H1 (cell line): ENCODE results near the gene KRABD2.

ENCODE experiments used
- HDAC2 ChIP-seq, 2 experiments: fragments of 300-600 bp in 1 of 2; sonication (generic) in 1 of 2; IDR thresholded peaks; 2 replicates each; pipeline ENCODE4 v1.6.1; 2011 to 2012; ENCODE audit warnings: low read depth in 2 of 2, low read length in 2 of 2, mild to moderate bottlenecking in 2 of 2, moderate library complexity in 2 of 2, borderline replicate concordance in 1 of 2, inconsistent platforms in 1 of 2
- HDAC6 ChIP-seq: IDR thresholded peaks from one replicate; pipeline ENCODE4 v1.7.1; 2012; ENCODE audit warnings: low read depth, mild to moderate bottlenecking, inconsistent platforms, low read length, moderate library complexity
- YY1 ChIP-seq: IDR thresholded peaks from 2 replicates; pipeline ENCODE4 v1.6.1; 2011; ENCODE audit warnings: low read depth, mild to moderate bottlenecking, low read length

The KRABD2 gene

DNA sequence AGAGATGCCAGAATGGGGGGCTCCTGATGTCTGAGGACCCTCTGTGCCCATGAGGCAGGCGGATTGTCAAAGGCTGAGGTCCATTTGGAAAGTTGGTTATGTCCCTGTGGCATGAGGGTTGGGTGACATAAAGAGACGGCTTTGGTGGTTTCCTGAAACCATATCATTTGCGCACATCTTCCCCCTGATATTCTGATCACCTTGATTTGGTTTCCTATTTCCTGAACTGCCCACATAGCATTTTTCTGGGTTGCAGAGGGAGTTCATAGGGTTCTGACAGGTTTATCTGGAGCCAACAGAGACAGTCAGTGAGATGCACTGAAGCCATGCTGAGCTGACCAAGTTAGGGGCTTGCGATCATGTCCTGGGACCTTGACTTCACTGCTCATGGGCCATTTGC is 36.8 kb upstream of the KRABD2 start (continued):
- TF ChIP-seq HDAC6, result no peak
- TF ChIP-seq HDAC2 (IDR thresholded peaks at IDR 0.05; ENCODE audit: borderline replicate concordance in 1 of 2, low read depth in 2 of 2, low read length in 2 of 2), result no peak
- no peak for TF ChIP-seq YY1
